ENCODE data around the gene SLC6A3.
"Not testable (repeated sequence)": the region's sequence is repeated elsewhere in the genome, so short reads cannot be mapped to it uniquely, and the experiment has no call there.

SLC6A3 gene

GRCh38 chr5:1463326-1464095 lies 18.3 kb upstream of the SLC6A3 start:
- DNase-seq: no peak

- no peak for DNase-seq
These were observed 17.1 kb upstream of the SLC6A3 start for GRCh38 chr5:1462358-1462757.

DNA sequence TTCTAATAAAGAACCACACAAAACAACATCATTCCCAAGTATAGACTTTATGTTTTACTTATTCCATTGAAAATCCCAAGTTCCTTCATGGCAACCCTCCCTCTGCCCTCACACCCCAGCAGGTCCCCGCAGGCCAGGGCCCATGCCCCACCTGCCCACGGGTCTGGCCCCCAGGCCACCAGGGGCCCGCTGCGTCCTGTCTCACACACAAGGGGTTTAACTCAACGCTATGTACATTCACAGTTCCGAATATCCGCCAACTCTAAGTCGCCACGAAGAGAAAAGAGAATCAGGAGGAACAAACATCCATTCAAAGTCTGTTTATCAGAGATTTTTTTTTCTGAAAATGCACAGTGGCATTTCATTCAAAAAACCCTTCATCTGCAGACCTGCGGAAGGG lies 16.2 kb upstream of the SLC6A3 start:
- no peak for DNase-seq

GRCh38 chr5:1460054-1460682 lies 14.9 kb upstream of the SLC6A3 start:
- DNase-seq: no peak

DNA sequence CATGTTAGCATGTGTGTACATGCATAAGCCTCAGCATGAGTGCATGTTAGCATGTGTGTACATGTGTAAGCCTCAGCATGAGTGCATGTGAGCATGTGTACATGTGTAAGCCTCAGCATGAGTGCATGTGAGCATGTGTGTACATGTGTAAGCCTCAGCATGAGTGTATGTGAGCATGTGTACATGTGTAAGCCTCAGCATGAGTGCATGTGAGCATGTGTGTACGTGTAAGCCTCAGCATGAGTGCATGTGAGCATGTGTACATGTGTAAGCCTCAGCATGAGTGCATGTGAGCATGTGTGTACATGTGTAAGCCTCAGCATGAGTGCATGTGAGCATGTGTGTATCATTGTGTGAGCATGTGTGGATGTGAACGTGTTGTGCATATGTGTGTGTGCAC lies 14.2 kb upstream of the SLC6A3 start:
- not testable (repeated sequence) for DNase-seq

DNA sequence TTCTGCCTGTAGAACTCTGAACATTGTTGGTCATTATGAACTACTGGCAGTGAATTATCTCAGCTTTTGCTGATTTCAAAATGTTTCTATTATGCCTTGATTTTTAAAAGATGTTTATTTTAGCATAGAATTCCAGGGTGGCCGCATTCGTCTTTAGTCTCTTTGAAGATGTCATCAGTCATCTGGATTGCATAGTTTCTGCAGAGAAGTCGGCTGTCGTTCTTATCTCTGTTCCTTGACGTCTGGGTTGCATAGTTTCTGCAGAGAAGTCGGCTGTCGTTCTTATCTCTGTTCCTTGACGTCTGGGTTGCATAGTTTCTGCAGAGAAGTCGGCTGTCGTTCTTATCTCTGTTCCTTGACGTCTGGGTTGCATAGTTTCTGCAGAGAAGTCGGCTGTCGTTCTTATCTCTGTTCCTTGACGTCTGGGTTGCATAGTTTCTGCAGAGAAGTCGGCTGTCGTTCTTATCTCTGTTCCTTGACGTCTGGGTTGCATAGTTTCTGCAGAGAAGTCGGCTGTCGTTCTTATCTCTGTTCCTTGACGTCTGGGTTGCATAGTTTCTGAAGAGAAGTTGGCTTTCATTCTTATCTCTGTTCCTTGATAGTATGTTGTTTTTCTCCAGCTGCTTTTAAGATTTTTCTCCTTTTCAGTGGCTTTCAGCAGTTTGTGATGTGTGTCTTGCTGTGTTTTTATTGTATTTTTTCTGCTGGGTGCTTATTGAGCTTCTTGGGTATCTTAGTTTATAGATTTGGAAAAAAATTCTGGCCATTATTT lies 11.1 kb upstream of the SLC6A3 start:
- DNase-seq: not testable (repeated sequence)

DNA sequence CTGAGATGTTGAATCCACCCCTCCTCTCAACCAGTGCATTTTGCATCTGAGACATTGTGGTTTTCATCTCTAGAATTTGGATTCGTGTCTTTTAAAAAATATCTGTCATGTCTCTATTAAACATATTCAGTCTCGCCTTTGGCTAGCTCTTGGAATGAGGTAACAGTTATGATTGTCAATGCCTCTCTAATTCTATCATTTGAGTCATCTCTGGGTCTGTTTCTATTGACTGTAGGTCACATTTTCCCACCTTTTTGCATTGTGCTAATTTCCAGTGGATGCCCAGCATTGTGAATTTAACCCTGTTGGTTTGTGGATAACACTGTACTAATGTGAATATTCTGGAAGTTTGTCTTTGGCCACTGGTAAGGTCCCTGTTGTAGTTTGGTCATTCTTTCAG lies 8.4 kb upstream of the SLC6A3 start:
- DNase-seq: no peak

GRCh38 chr5:1449081-1449630 lies 3.9 kb upstream of the SLC6A3 start:
- DNase-seq: no peak

GRCh38 chr5:1448511-1449011 lies 3.3 kb upstream of the SLC6A3 start:
- no peak for DNase-seq

DNA sequence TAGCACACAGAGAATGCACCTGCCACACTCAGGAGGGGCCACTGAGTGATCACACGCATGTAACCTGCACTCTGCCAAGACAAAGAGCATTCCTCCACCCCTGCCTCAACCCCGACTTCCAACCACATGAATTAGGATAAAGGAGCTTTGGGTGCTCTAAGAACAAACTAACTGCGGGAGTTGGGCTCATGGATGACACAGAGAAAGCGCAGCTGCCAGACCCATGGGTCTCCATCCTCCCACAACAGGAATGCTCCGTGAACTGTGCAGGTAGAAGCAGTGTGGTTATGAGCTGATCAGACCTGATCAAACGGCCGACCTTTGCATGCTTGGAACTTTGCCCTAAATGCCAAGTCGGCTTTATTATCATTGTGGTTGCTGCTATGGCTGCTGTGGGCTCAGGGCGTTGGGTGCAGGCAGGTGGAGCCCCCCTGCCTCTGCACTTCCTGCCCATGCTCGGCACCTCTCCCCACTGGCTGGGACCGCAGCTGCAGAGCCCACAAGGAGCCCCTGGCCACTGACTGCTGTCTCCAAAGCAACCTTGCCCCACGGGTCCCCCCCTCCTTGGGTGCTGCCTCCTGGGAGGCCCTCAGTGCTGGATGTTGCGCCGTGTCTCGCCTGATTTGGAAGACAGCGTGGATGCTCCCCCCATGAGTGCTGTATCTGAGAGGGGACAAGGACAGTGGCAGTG lies 2.6 kb upstream of the SLC6A3 start:
- no peak for DNase-seq

- DNase-seq: no peak
These were observed 1.5 kb upstream of the SLC6A3 start for GRCh38 chr5:1446602-1447343.

DNA sequence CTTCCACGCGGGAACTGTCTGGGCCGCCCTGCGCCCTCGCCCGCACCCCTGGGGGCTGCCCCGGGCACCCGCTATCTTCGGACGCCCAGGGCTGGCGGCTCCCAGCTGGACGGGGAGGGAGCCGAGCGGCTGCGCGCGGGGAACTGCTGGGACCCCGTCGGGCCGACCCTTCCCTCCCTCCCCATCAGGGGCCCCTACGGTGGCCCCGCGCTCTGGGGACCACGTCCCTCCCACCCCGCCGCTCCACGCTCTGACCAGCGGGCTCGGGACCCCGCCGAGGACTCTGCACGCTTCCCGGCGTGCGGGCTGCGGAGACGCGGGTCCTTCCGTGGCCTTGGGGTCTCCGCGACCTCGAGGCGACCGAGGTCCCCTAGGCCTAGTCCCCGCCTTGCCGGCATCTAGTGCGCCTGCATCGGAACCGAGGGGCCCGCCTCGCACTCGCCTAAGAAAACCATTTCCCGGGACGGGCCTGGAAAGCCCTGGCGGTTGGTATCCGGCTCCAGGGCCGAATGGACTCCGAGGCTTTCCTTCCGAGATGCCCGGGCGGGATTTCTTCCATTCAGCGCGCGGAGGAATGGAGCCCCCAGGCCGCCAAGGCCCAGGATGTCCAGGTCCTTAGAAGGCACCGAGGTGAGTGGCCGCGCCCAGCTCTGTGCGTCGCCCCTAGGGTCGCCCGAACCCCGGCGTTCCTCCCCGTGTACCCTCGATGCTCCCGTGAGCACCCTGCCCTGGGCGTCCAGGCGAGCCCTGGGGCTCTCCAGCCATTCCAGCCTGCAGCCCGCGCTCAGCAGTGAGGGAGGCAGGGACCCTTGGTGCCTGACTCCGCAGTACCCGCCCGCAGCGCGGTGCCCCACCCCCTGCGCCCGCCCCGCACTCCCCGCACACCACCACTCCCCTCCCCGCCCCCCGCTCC lies 705 bp upstream of the SLC6A3 start:
- no peak for DNase-seq

- DNase-seq: no peak
These were observed 665 bp downstream of the SLC6A3 start for GRCh38 chr5:1444361-1445189.

- DNase-seq: no peak
These were observed 1.3 kb downstream of the SLC6A3 start for GRCh38 chr5:1443991-1444360.

GRCh38 chr5:1443171-1443570 lies 2.1 kb downstream of the SLC6A3 start:
- no peak for DNase-seq

- no peak for DNase-seq
These were observed 2.8 kb downstream of the SLC6A3 start for GRCh38 chr5:1442222-1443145.

DNA sequence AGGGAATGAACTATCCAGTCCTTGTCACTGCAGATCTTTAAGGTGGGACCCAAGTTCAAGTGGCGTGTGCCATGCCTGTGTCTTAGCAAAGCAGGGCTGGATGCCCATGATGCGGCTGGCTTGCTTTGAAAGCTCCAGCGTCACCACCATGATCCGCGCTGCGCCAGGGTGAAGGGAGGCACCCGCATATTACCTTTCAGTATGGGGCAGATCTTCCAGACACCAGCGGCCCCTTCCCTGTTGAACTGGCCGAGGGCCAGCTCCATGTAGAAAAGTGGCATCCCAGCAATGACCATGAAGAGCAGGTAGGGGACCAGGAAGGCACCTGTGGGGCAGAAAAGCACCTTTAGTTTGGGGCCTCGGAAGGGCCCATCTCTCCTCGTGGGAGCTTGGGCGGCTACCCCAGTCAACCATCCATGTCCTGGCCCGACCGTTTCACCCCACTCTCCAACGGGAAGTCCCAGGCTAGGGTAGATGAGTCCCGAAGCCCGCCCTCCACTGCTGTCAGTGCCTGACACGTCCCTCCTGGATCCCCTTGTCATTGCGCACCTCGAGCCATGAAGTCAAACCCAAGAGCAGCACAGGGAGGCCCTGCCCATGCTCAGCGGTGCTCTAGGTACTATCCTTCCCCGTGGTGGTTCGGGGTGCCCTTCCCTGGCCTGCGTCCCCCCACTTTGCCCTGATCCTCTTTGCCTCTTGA lies 3.9 kb downstream of the SLC6A3 start:
- DNase-seq: no peak

- DNase-seq: no peak
These were observed 5.1 kb downstream of the SLC6A3 start for GRCh38 chr5:1440098-1440493.
